HG02678 (cell line): Measurements from ENCODE around the gene P2RX7.
A peak's percentile ranks its signal among the peaks of the same experiment; 100 is the strongest.
"Not testable (repeated sequence)": the region's sequence is repeated elsewhere in the genome, so short reads cannot be mapped to it uniquely, and the experiment has no call there.

Source experiments
- ATAC-seq: cut with Tn5 transposase; IDR thresholded peaks from one replicate; pipeline ENCODE4 v1.9.1; 2021; ENCODE audit warnings: mild to moderate bottlenecking, moderate library complexity; ENCODE audit not compliant: unreplicated experiment

Gene P2RX7

GRCh38 chr12:121226871-121227270, 94.2 kb downstream of the P2RX7 start:
- ATAC-seq: not testable (repeated sequence)

DNA sequence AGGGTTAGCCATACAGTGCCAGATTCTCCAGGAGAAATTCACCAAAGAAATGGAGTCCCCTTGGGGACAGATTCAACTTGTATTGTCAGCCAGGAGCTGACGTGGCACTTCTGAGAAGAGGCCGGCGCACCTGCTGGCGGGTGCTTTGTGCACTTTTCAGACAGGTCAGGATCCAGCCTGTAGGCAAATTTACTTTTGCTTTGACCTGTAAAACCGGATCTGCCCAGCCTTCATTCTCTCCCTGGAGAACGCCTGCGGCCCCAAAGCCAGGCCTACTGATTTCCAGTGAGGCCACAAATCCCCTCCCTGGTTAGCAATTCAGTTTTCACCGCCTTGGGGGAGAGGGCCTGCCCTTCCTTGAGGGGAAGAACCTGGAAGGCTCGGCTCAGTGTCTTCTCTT, 94.6 kb downstream of the P2RX7 start:
- peak; percentile 39 for ATAC-seq

- no peak for ATAC-seq
Observed at GRCh38 chr12:121228919-121229665, 96.4 kb downstream of the P2RX7 start.

GRCh38 chr12:121229826-121230537, 97.3 kb downstream of the P2RX7 start:
- ATAC-seq: not testable (repeated sequence)

DNA sequence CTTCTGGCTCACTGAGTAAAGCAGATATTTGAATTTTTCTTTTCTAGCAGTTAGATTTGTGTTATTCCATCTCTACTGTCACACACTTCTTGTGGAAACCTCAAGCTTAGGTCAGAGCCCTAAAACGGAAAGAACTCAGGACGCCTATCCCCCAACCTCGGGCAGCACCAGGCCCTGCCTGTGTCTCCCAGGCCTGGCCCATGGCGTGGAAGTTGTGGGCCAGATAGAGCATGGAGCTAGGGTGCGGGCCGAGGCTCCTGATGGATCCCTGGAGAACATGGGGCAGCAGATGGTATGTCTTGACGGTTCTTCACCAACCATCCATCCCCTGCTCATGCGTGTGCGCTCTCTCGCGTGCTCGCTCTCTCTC, 97.8 kb downstream of the P2RX7 start:
- no peak for ATAC-seq

GRCh38 chr12:121232163-121232562, 99.5 kb downstream of the P2RX7 start:
- ATAC-seq: no peak

DNA sequence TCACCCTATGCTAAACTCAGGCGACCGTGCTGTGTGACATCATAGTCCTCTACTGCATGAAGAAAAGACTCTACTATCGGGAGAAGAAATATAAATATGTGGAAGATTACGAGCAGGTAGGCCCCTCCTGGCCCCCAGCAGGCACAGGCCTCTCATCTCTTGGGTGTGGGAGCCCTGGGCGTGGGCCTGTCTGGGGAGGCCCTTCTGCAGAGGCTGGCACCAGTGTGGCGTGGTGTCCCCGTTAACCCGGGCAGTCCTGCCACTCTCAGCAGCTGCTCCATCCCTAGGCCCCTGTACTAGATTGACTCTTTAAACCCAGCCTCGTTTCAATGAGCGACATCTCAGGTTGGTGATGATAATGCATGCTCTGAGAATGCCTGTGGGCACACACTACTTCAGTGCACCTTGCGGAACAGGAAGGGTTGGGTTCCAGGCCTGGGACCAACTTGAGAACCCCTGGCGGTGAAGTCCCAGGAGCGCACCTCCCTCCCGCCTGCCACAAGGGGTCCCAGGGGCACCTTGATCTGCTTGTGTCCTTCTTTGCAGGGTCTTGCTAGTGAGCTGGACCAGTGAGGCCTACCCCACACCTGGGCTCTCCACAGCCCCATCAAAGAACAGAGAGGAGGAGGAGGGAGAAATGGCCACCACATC, 100.4 kb downstream of the P2RX7 start:
- ATAC-seq: no peak

DNA sequence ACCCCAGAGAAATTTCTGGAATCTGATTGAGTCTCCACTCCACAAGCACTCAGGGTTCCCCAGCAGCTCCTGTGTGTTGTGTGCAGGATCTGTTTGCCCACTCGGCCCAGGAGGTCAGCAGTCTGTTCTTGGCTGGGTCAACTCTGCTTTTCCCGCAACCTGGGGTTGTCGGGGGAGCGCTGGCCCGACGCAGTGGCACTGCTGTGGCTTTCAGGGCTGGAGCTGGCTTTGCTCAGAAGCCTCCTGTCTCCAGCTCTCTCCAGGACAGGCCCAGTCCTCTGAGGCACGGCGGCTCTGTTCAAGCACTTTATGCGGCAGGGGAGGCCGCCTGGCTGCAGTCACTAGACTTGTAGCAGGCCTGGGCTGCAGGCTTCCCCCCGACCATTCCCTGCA, 100.9 kb downstream of the P2RX7 start:
- ATAC-seq: no peak

DNA sequence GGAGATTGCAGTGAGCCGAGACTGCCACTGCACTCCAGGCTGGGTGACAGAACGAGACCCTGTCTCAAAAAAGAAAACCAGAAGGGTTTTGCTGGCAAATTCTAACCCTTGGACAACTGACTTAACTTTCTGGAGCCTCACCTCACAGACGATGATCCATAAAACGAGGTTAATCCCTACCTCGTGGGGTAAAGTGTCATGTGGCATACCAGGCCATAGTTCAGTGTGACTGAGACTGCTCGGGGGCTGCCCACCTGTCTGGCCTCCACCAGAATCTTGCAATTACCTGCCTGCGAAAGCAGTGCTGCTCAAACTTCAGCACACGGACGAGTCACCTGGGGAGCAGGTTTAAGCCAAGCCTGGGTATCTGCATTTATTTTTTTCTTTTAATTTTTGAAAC, 104.1 kb downstream of the P2RX7 start:
- no peak for ATAC-seq

- no peak for ATAC-seq
Observed at GRCh38 chr12:121237415-121237814, 104.7 kb downstream of the P2RX7 start.
